ENCODE data around the gene GGCT. TPM values are rescaled to one million over a fixed set of nuclear protein-coding genes. Genes with fewer than 3 reads are reported as not detected.

GGCT gene
- total and polyA plus RNA-seq, 2 donors from 2014 or later, result 23.8 to 70.1 TPM

GRCh38 chr7:30453016-30453415, 51.6 kb downstream of the GGCT start:
- Histone ChIP-seq H3K27me3 (ENCODE audit: control insufficient read depth, insufficient read depth, low read length) (no peaks in the 10 kb centered on the region), H3K9ac (ENCODE audit: low read length in 3 of 3) (no peak overlapping the region), H3K4me3 (ENCODE audit: low read length in 3 of 3) (no peak overlapping the region), H3K27ac (ENCODE audit: low read depth in 2 of 2, low read length in 2 of 2) (no peak overlapping the region), H3K9me3 (ENCODE audit: control insufficient read depth in 2 of 3, insufficient read depth in 1 of 3, low read length in 3 of 3) (no peaks in the 10 kb centered on the region), H3K36me3 (ENCODE audit: control insufficient read depth in 2 of 3, insufficient read depth in 3 of 3, low read length in 3 of 3) (peaks cover 0 to 15% (median 2%) of the 10 kb centered on the region in 3 donors), H3K4me1 (ENCODE audit: control insufficient read depth in 2 of 3, insufficient read depth in 2 of 3, low read depth in 1 of 3, low read length in 3 of 3) (peaks cover 0 to 2% (median 0%) of the 10 kb centered on the region in 3 donors)
- no peak for TF ChIP-seq CTCF (IDR thresholded peaks at IDR 0.05; ENCODE audit: borderline replicate concordance, extremely low read depth, insufficient read depth)
- DNase-seq (no peak), FAIRE-seq (no peak)
- intact Hi-C loops (cut with DNase I), result no loop called here

DNA sequence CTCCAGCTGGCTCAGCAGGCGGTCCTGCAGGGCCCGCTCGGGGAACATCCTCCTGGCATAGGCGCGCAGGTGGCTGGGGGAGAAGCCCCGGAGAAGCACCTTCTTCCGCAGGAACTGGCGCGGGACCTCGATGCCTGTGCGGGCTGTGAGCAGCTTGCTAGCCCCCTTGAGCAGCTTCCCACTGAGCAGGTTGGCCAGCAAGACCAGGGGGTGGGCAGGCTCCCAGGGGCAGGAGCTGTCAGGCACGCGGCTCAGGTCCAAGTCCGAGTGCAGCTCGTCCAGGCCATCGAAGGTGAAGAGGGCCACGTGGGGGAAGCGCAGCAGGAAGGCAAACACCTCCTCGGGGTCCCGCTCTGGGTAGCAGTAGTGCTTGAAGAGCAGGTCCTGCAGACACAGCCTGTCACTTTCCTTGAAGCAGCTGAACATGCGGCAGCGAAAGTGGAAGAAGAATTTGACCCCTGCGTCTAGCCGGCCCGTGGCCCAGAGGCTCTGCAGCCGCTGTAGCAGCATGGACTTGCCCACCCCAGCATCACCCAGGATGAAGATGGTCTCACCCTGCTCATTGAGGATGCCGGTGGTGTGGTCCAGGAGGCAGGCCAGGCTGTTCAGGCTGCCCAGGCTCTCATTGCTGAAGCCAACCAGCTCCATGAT, 52.2 kb downstream of the GGCT start:
- peaks cover 0 to 15% (median 2%) of the 10 kb centered on the region in 3 donors for H3K36me3 ChIP-seq (ENCODE audit: control insufficient read depth in 2 of 3, insufficient read depth in 3 of 3, low read length in 3 of 3)
- intact Hi-C loops (cut with DNase I), result no loop called here
- H3K27me3 ChIP-seq (ENCODE audit: control insufficient read depth, insufficient read depth, low read length), result no peaks in the 10 kb centered on the region
- no peak for FAIRE-seq
- H3K9ac ChIP-seq (ENCODE audit: low read length in 3 of 3), result no peak overlapping the region
- no peak for DNase-seq
- H3K27ac ChIP-seq (ENCODE audit: low read depth in 2 of 2, low read length in 2 of 2), result no peak overlapping the region
- no peak overlapping the region for H3K4me3 ChIP-seq (ENCODE audit: low read length in 3 of 3)
- H3K4me1 ChIP-seq (ENCODE audit: control insufficient read depth in 2 of 3, insufficient read depth in 2 of 3, low read depth in 1 of 3, low read length in 3 of 3), result peaks cover 0 to 2% (median 0%) of the 10 kb centered on the region in 3 donors
- no peaks in the 10 kb centered on the region for H3K9me3 ChIP-seq (ENCODE audit: control insufficient read depth in 2 of 3, insufficient read depth in 1 of 3, low read length in 3 of 3)
- no peak for TF ChIP-seq CTCF (IDR thresholded peaks at IDR 0.05; ENCODE audit: borderline replicate concordance, extremely low read depth, insufficient read depth)

GRCh38 chr7:30451539-30452279, 52.9 kb downstream of the GGCT start:
- H3K4me3 ChIP-seq (ENCODE audit: low read length in 3 of 3), result no peak overlapping the region
- TF ChIP-seq CTCF (IDR thresholded peaks at IDR 0.05; ENCODE audit: borderline replicate concordance, extremely low read depth, insufficient read depth), result no peak
- H3K36me3 ChIP-seq (ENCODE audit: control insufficient read depth in 2 of 3, insufficient read depth in 3 of 3, low read length in 3 of 3), result peaks cover 0 to 13% (median 2%) of the 10 kb centered on the region in 3 donors
- peaks cover 0 to 2% (median 0%) of the 10 kb centered on the region in 3 donors for H3K4me1 ChIP-seq (ENCODE audit: control insufficient read depth in 2 of 3, insufficient read depth in 2 of 3, low read depth in 1 of 3, low read length in 3 of 3)
- DNase-seq (no peak), FAIRE-seq (no peak)
- intact Hi-C loops (cut with DNase I), result no loop called here
- no peak overlapping the region for H3K9ac ChIP-seq (ENCODE audit: low read length in 3 of 3)
- H3K27me3 ChIP-seq (ENCODE audit: control insufficient read depth, insufficient read depth, low read length), result no peaks in the 10 kb centered on the region
- H3K27ac ChIP-seq (ENCODE audit: low read depth in 2 of 2, low read length in 2 of 2), result no peak overlapping the region
- no peaks in the 10 kb centered on the region for H3K9me3 ChIP-seq (ENCODE audit: control insufficient read depth in 2 of 3, insufficient read depth in 1 of 3, low read length in 3 of 3)
